ENCODE measurements around the gene LINC01488.

DNA sequence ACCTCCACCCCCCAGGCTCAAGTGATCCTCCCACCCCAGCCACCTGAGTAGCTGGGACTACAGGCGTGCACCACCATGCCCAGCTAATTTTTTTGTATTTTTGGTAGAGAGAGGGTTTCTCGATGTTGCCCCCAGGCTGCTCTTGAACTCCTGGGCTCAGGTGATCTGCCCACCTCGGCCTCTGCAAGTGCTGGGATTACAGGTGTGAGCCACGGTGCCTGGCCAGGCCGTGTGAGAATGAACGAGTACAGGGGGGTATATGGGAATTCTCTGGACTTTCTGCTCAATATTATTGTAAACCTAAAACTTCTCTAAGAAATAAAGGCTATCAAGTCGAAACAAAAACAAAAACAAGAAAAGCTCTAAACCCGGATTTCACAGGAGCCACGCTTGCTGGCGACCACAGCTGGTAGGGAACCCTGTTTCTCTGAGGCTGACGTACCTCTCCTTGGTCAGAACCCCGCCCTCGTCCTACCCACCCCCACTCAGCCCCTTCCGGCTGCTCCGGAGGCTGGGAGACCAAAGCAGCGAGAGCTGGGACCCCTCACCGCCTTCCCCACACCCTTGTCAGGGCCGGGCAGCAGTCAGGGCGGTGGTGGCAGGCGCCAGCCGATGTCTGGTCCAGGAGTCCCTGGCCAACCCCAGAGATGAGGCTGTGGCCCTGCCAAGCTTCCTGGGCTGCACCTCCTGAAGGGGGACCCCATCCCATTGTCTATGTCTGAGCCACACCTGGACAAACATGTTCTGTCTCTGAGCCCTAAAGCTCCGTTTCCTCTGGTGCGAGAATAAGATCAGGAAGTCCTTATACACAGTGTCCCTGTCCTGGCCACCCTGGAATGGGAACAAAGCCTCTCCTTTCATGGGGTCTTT lies 52.1 kb downstream of the LINC01488 start:
- TF ChIP-seq POLR2AphosphoS5 (IDR thresholded peaks at IDR 0.05): no peak
- TF ChIP-seq, protein P1, sequence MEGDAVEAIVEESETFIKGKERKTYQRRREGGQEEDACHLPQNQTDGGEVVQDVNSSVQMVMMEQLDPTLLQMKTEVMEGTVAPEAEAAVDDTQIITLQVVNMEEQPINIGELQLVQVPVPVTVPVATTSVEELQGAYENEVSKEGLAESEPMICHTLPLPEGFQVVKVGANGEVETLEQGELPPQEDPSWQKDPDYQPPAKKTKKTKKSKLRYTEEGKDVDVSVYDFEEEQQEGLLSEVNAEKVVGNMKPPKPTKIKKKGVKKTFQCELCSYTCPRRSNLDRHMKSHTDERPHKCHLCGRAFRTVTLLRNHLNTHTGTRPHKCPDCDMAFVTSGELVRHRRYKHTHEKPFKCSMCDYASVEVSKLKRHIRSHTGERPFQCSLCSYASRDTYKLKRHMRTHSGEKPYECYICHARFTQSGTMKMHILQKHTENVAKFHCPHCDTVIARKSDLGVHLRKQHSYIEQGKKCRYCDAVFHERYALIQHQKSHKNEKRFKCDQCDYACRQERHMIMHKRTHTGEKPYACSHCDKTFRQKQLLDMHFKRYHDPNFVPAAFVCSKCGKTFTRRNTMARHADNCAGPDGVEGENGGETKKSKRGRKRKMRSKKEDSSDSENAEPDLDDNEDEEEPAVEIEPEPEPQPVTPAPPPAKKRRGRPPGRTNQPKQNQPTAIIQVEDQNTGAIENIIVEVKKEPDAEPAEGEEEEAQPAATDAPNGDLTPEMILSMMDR (IDR thresholded peaks at IDR 0.05): no peak

Data from upper lobe of left lung (tissue), 4 donors.